Caco-2 (cell line): ENCODE results near the gene TAF1B. TPM values are rescaled to one million over a fixed set of nuclear protein-coding genes. Genes with fewer than 3 reads are reported as not detected.

Source experiments
- BruUV-seq: library from RNA; stranded (reverse); fragments of 400-500 nt; replicated peaks from 2 replicates; lab custom pipeline; 2021; lab: Mats Ljungman, UMichigan
- CTCF ChIA-PET: fragments of 300-600 bp; sonication (Branson Sonifier 250); formaldehyde crosslinking; loops from one replicate; lab custom pipeline; 2022; ENCODE audit warnings: antibody characterized with exemption; lab: Charles Lee
- POLR2A ChIA-PET: fragments of 300-600 bp; sonication (Branson Sonifier 250); formaldehyde crosslinking; loops from one replicate; lab custom pipeline; 2022; ENCODE audit warnings: antibody characterized with exemption; lab: Charles Lee
- DNase-seq, 2 experiments: peaks; one replicate each; pipeline versions ENCODE4 v3.0.0 to v3.0.0-alpha.2; 2020 to 2022
- H3K27me3 ChIP-seq: replicated peaks from 2 replicates; pipeline ENCODE4 v1.6.0; 2011; ENCODE audit warnings: low read length; ENCODE audit not compliant: control insufficient read depth, insufficient read depth
- H3K36me3 ChIP-seq: 2 replicates; pipeline ENCODE4 v1.5.1; 2011; ENCODE audit warnings: low read length; ENCODE audit not compliant: control insufficient read depth, insufficient read depth
- H3K4me1 ChIP-seq: fragments of 250-450 bp; sonication (Bioruptor Pico); 2 replicates; pipeline ENCODE4 v1.5.1; 2020; ENCODE audit warnings: mild to moderate bottlenecking
- H3K4me3 ChIP-seq: 2 replicates; pipeline ENCODE4 v1.5.1; 2011; ENCODE audit warnings: low read depth, mild to moderate bottlenecking, control low read depth, low read length
- H3K9me3 ChIP-seq: fragments of 250-450 bp; sonication (Bioruptor Pico); 2 replicates; pipeline ENCODE4 v1.5.1; 2020; ENCODE audit warnings: mild to moderate bottlenecking, moderate library complexity
- H3K27ac Mint-ChIP-seq: one replicate; pipeline ENCODE4 v1.8.0; 2022; ENCODE audit warnings: mixed read lengths; ENCODE audit not compliant: unreplicated experiment
- H3K27me3 Mint-ChIP-seq: one replicate; pipeline ENCODE4 v1.8.0; 2022; ENCODE audit warnings: mixed read lengths; ENCODE audit not compliant: insufficient read depth, unreplicated experiment
- H3K36me3 Mint-ChIP-seq: one replicate; pipeline ENCODE4 v1.8.0; 2022; ENCODE audit warnings: mild to moderate bottlenecking, mixed read lengths; ENCODE audit not compliant: insufficient read depth, unreplicated experiment
- H3K4me1 Mint-ChIP-seq: one replicate; pipeline ENCODE4 v1.8.0; 2022; ENCODE audit warnings: low read depth, mixed read lengths; ENCODE audit not compliant: unreplicated experiment
- H3K4me3 Mint-ChIP-seq: one replicate; pipeline ENCODE4 v1.8.0; 2022; ENCODE audit warnings: mild to moderate bottlenecking, moderate library complexity, mixed read lengths; ENCODE audit not compliant: unreplicated experiment
- H3K9me3 Mint-ChIP-seq: one replicate; pipeline ENCODE4 v1.8.0; 2022; ENCODE audit warnings: mixed read lengths; ENCODE audit not compliant: unreplicated experiment
- CTCF ChIP-seq, 2 experiments: fragments of 200-600 bp in 1 of 2; IDR thresholded peaks; 1 replicate in 1 of 2; 2 replicates in 1 of 2; pipeline versions ENCODE4 v1.5.1 to v1.8.0; 2011 to 2022; ENCODE audit warnings: antibody characterized with exemption in 1 of 2, control low read depth in 1 of 2, inconsistent platforms in 1 of 2, low read depth in 1 of 2, low read length in 1 of 2, mild to moderate bottlenecking in 1 of 2, moderate library complexity in 1 of 2; ENCODE audit not compliant: insufficient read depth in 1 of 2, severe bottlenecking in 1 of 2, unreplicated experiment in 1 of 2
- intact Hi-C: fragments of 100-400 bp; cut with micrococcal nuclease; formaldehyde crosslinking; loops from one replicate; pipeline ENCODE4 v1.10.0; 2022; ENCODE audit not compliant: unreplicated experiment
- total RNA-seq: library from RNA; stranded (reverse); gene quantifications from 2 replicates; pipeline ENCODE4 v1.2.3, GENCODE V29; 2022

The TAF1B gene
- total RNA-seq, 1 experiment from 2014 or later = 24.8 TPM

GRCh38 chr2:9907402-9907801, 64.1 kb downstream of the TAF1B start:
- CTCF ChIA-PET = no interaction called here
- H3K9me3 ChIP-seq = no peaks in the 10 kb centered on the region
- H3K4me1 Mint-ChIP-seq = no peaks in the 10 kb centered on the region
- no peak overlapping the region for H3K4me3 ChIP-seq
- H3K9me3 Mint-ChIP-seq = no peaks in the 10 kb centered on the region
- POLR2A ChIA-PET = no interaction called here
- DNase-seq = no peak
- H3K27me3 Mint-ChIP-seq = no peaks in the 10 kb centered on the region
- no peaks in the 10 kb centered on the region for H3K36me3 ChIP-seq
- H3K4me3 Mint-ChIP-seq = no peak overlapping the region
- no TSS peak for BruUV-seq
- H3K27me3 ChIP-seq = no peaks in the 10 kb centered on the region
- intact Hi-C loops = no loop called here
- H3K27ac Mint-ChIP-seq = no peak overlapping the region
- H3K36me3 Mint-ChIP-seq = no peaks in the 10 kb centered on the region
- no peak for TF ChIP-seq CTCF (IDR thresholded peaks at IDR 0.05; ENCODE audit: insufficient read depth in 1 of 2, low read depth in 1 of 2, low read length in 1 of 2, severe bottlenecking in 1 of 2, unreplicated experiment in 1 of 2)
- no peaks in the 10 kb centered on the region for H3K4me1 ChIP-seq

GRCh38 chr2:9908639-9909038, 65.4 kb downstream of the TAF1B start:
- Mint-ChIP-seq H3K9me3 (no peaks in the 10 kb centered on the region), H3K4me3 (no peak overlapping the region), H3K4me1 (no peaks in the 10 kb centered on the region), H3K27ac (no peak overlapping the region), H3K27me3 (no peaks in the 10 kb centered on the region), H3K36me3 (peaks cover 4% of the 10 kb centered on the region)
- no peaks in the 10 kb centered on the region for H3K36me3 ChIP-seq
- no peaks in the 10 kb centered on the region for H3K9me3 ChIP-seq
- POLR2A ChIA-PET = no interaction called here
- CTCF ChIA-PET = no interaction called here
- H3K4me3 ChIP-seq = no peak overlapping the region
- no TSS peak for BruUV-seq
- H3K27me3 ChIP-seq = no peaks in the 10 kb centered on the region
- intact Hi-C loops = no loop called here
- H3K4me1 ChIP-seq = no peaks in the 10 kb centered on the region
- TF ChIP-seq CTCF (IDR thresholded peaks at IDR 0.05; ENCODE audit: insufficient read depth in 1 of 2, low read depth in 1 of 2, low read length in 1 of 2, severe bottlenecking in 1 of 2, unreplicated experiment in 1 of 2) = no peak
- DNase-seq = no peak

GRCh38 chr2:9909106-9909505, 65.8 kb downstream of the TAF1B start:
- peaks cover 4% of the 10 kb centered on the region for H3K36me3 Mint-ChIP-seq
- Histone ChIP-seq H3K27me3 (no peaks in the 10 kb centered on the region), H3K4me1 (no peaks in the 10 kb centered on the region), H3K36me3 (peaks cover under 1% of the 10 kb centered on the region; the same call in 1 of the 2 replicates), H3K4me3 (no peak overlapping the region), H3K9me3 (no peaks in the 10 kb centered on the region)
- H3K9me3 Mint-ChIP-seq = no peaks in the 10 kb centered on the region
- BruUV-seq = no TSS peak
- TF ChIP-seq CTCF (IDR thresholded peaks at IDR 0.05; ENCODE audit: insufficient read depth in 1 of 2, low read depth in 1 of 2, low read length in 1 of 2, severe bottlenecking in 1 of 2, unreplicated experiment in 1 of 2) = no peak
- no peak overlapping the region for H3K27ac Mint-ChIP-seq
- DNase-seq = no peak
- ChIA-PET POLR2A (no interaction called here), CTCF (interaction anchor here (0.6 kb wide), 1 partner anchor 91 kb away, joined by 4 read pairs; no protein-coding TSS in a partner anchor)
- intact Hi-C loops = no loop called here
- no peaks in the 10 kb centered on the region for H3K4me1 Mint-ChIP-seq
- no peak overlapping the region for H3K4me3 Mint-ChIP-seq
- no peaks in the 10 kb centered on the region for H3K27me3 Mint-ChIP-seq
